ENCODE data around the gene CERS4.

- TF ChIP-seq TAF1 (IDR thresholded peaks at IDR 0.05; ENCODE audit: low read depth, low read length): no peak
- no peak for TF ChIP-seq EZH2 (IDR thresholded peaks at IDR 0.05; ENCODE audit: low read depth, low read length, severe bottlenecking)
- no peak for TF ChIP-seq JUND (IDR thresholded peaks at IDR 0.05; ENCODE audit: low read length)
- TF ChIP-seq RNF2 (IDR thresholded peaks at IDR 0.05; ENCODE audit: borderline replicate concordance, low read depth, low read length, missing control alignments, poor library complexity, severe bottlenecking): no peak
- TF ChIP-seq MAX (IDR thresholded peaks at IDR 0.05): no peak
- no peak for TF ChIP-seq RAD21 (IDR thresholded peaks at IDR 0.05 in 1 of 2, conservative IDR thresholded peaks at IDR 0.05 in 1 of 2; ENCODE audit: low read depth in 2 of 2, low read length in 2 of 2)
- TF ChIP-seq CTCF (IDR thresholded peaks at IDR 0.05; ENCODE audit: control extremely low read depth in 1 of 3, insufficient read depth in 1 of 3, low read depth in 1 of 3, low read length in 3 of 3): no peak
- TF ChIP-seq POLR2AphosphoS5 (IDR thresholded peaks at IDR 0.05; ENCODE audit: low read depth, low read length): no peak
- no peak for TF ChIP-seq POLR2A (IDR thresholded peaks at IDR 0.05; ENCODE audit: control extremely low read depth in 1 of 2, low read depth in 2 of 2, low read length in 2 of 2)
- no peak for TF ChIP-seq CHD2 (IDR thresholded peaks at IDR 0.05; ENCODE audit: low read length)
- TF ChIP-seq BRCA1 (IDR thresholded peaks at IDR 0.05; ENCODE audit: low read depth, low read length): no peak
Observed at GRCh38 chr19:8255426-8256125, 46.4 kb downstream of the CERS4 start.
